HepG2 (cell line): ENCODE data around the gene PRXL2B. TPM values are rescaled to one million over a fixed set of nuclear protein-coding genes. Genes with fewer than 3 reads are reported as not detected.

Source experiments
- ATAC-seq: fragments of 200-7000 bp; cut with Tn5 transposase; 3 replicates; pipeline ENCODE4 v1.9.1; 2020; ENCODE audit warnings: mild to moderate bottlenecking, moderate library complexity
- BruUV-seq: library from RNA; stranded (reverse); fragments of 400-500 nt; replicated peaks from 2 replicates; lab custom pipeline; 2021; lab: Mats Ljungman, UMichigan
- CTCF ChIA-PET: fragments of 300-600 bp; formaldehyde crosslinking; extraction: SDS; loops from one replicate; lab custom pipeline; 2021; ENCODE audit warnings: low total read pairs, inconsistent platforms, low intra/inter-chr PET ratio; lab: Yijun Ruan, JAX
- POLR2A ChIA-PET: fragments of 350-600 bp; sonication (Branson Sonifier 250); formaldehyde crosslinking; loops from one replicate; lab custom pipeline; 2020; ENCODE audit warnings: antibody characterized with exemption, inconsistent platforms; lab: Yijun Ruan, JAX
- DNase-seq: peaks from one replicate; pipeline ENCODE4 v3.0.0-alpha.2; 2015; ENCODE audit warnings: low spot score
- FAIRE-seq: peaks from 3 replicates; lab custom pipeline; 2011; peaks lifted over from hg19 to GRCh38; lab: Jason Lieb, UNC
- H2AFZ ChIP-seq: one replicate; pipeline ENCODE4 v1.6.1; 2011; ENCODE audit warnings: low read length, inconsistent platforms
- H3K27ac ChIP-seq: fragments of 300-600 bp; 3 replicates; pipeline ENCODE4 v1.8.0; 2011; ENCODE audit warnings: mixed run types, mild to moderate bottlenecking, mixed read lengths, low read length, inconsistent platforms; ENCODE audit not compliant: insufficient read depth; ENCODE audit errors: extremely low read length
- H3K27me3 ChIP-seq, 2 experiments: fragments of 200-600 bp in 1 of 2; 2 replicates in 1 of 2; 3 replicates in 1 of 2; pipeline versions ENCODE4 v1.6.0 to v1.8.0; 2011; ENCODE audit warnings: low read length in 2 of 2, mild to moderate bottlenecking in 2 of 2, moderate library complexity in 2 of 2, inconsistent platforms in 1 of 2; ENCODE audit not compliant: insufficient read depth in 2 of 2, control insufficient read depth in 1 of 2
- H3K36me3 ChIP-seq, 2 experiments: fragments of 200-600 bp in 1 of 2; replicated peaks in 1 of 2; 2 replicates in 1 of 2; 3 replicates in 1 of 2; pipeline versions ENCODE4 v1.5.1 to v1.8.0; 2011; ENCODE audit warnings: low read length in 2 of 2, inconsistent platforms in 1 of 2; ENCODE audit not compliant: insufficient read depth in 2 of 2, control insufficient read depth in 1 of 2
- H3K4me1 ChIP-seq: 2 replicates; pipeline ENCODE4 v1.5.1; 2012; ENCODE audit warnings: low read length, inconsistent platforms; ENCODE audit not compliant: insufficient read depth
- H3K4me2 ChIP-seq: 2 replicates; pipeline ENCODE4 v1.6.0; 2011; ENCODE audit warnings: low read depth, low read length, inconsistent platforms
- H3K4me3 ChIP-seq, 3 experiments: fragments of 200-600 bp in 1 of 3; sonication (generic), shearing (Covaris generic) in 1 of 3; replicated peaks in 1 of 3; 2 replicates each; pipeline ENCODE4 v1.5.1; 2011 to 2016; ENCODE audit warnings: low read length in 3 of 3, inconsistent platforms in 2 of 3, low read depth in 2 of 3, mild to moderate bottlenecking in 2 of 3, control low read depth in 1 of 3, mixed read lengths in 1 of 3; ENCODE audit not compliant: insufficient read depth in 1 of 3
- H3K79me2 ChIP-seq: one replicate; pipeline ENCODE4 v1.6.1; 2011; ENCODE audit warnings: low read length, inconsistent platforms; ENCODE audit not compliant: insufficient read depth
- H3K9ac ChIP-seq: 2 replicates; pipeline ENCODE4 v1.6.0; 2011; ENCODE audit warnings: mild to moderate bottlenecking, low read depth, low read length, inconsistent platforms; ENCODE audit not compliant: insufficient read depth
- H3K9me3 ChIP-seq: 2 replicates; pipeline ENCODE4 v1.5.1; 2012; ENCODE audit warnings: mild to moderate bottlenecking, low read length
- H4K20me1 ChIP-seq: 2 replicates; pipeline ENCODE4 v1.6.0; 2011; ENCODE audit warnings: inconsistent platforms, mild to moderate bottlenecking, low read length, moderate library complexity; ENCODE audit not compliant: insufficient read depth
- BORCS8-MEF2B ChIP-seq: sonication (generic); formaldehyde crosslinking; IDR thresholded peaks from 2 replicates; pipeline ENCODE4 v1.8.0; 2022; ENCODE audit warnings: mild to moderate bottlenecking, missing genetic modification reagents
- DMAP1 ChIP-seq: IDR thresholded peaks from 2 replicates; pipeline ENCODE4 v1.6.1; 2016
- HIC2 ChIP-seq: sonication (generic); formaldehyde crosslinking; IDR thresholded peaks from 2 replicates; pipeline ENCODE4 v1.9.0; 2022; ENCODE audit warnings: low read depth, missing genetic modification reagents
- NFATC3 ChIP-seq: sonication (generic); formaldehyde crosslinking; IDR thresholded peaks from 2 replicates; pipeline ENCODE4 v1.5.1; 2020; ENCODE audit warnings: mild to moderate bottlenecking, missing genetic modification reagents
- PHF8 ChIP-seq: sonication (generic); formaldehyde crosslinking; IDR thresholded peaks from 2 replicates; pipeline ENCODE4 v1.5.0; 2020; ENCODE audit warnings: missing genetic modification reagents
- RXRA ChIP-seq: sonication (generic); formaldehyde crosslinking; IDR thresholded peaks from 2 replicates; pipeline ENCODE4 v1.5.1; 2020; ENCODE audit warnings: missing genetic modification reagents
- SP4 ChIP-seq: sonication (generic); formaldehyde crosslinking; IDR thresholded peaks from 2 replicates; pipeline ENCODE4 v1.8.1; 2023; ENCODE audit warnings: mild to moderate bottlenecking, missing genetic modification reagents
- ZBTB7B ChIP-seq: sonication (generic); formaldehyde crosslinking; IDR thresholded peaks from 2 replicates; pipeline ENCODE4 v1.4.0; 2020; ENCODE audit warnings: missing genetic modification reagents
- ZFP91 ChIP-seq: sonication (generic); formaldehyde crosslinking; IDR thresholded peaks from 2 replicates; pipeline ENCODE4 v1.9.0; 2022; ENCODE audit warnings: missing genetic modification reagents, mild to moderate bottlenecking, borderline replicate concordance
- ZFX ChIP-seq: sonication (generic); formaldehyde crosslinking; IDR thresholded peaks from 2 replicates; pipeline ENCODE4 v1.4.0; 2020; ENCODE audit warnings: mild to moderate bottlenecking, low read depth, missing genetic modification reagents, moderate library complexity
- ZNF343 ChIP-seq: sonication (generic); formaldehyde crosslinking; IDR thresholded peaks from 2 replicates; pipeline ENCODE4 v1.4.0; 2020; ENCODE audit warnings: mild to moderate bottlenecking, missing genetic modification reagents
- ZNF432 ChIP-seq: sonication (generic); formaldehyde crosslinking; IDR thresholded peaks from 2 replicates; pipeline ENCODE4 v1.5.0; 2020; ENCODE audit warnings: missing genetic modification reagents, mild to moderate bottlenecking, borderline replicate concordance
- ZNF607 ChIP-seq: sonication (generic); formaldehyde crosslinking; IDR thresholded peaks from 2 replicates; pipeline ENCODE4 v1.5.1; 2020; ENCODE audit warnings: missing genetic modification reagents, mild to moderate bottlenecking, borderline replicate concordance
- ZNF619 ChIP-seq: sonication (generic); formaldehyde crosslinking; IDR thresholded peaks from 2 replicates; pipeline ENCODE4 v1.4.0; 2020; ENCODE audit warnings: mild to moderate bottlenecking, missing genetic modification reagents
- ZNF629 ChIP-seq: sonication (generic); formaldehyde crosslinking; conservative IDR thresholded peaks from 2 replicates; pipeline ENCODE4 v1.5.0; 2020; ENCODE audit warnings: missing genetic modification reagents
- ZNF703 ChIP-seq: sonication (generic); formaldehyde crosslinking; IDR thresholded peaks from 2 replicates; pipeline ENCODE4 v1.5.1; 2020; ENCODE audit warnings: missing genetic modification reagents, mild to moderate bottlenecking, moderate library complexity, borderline replicate concordance
- ZSCAN21 ChIP-seq: sonication (generic); formaldehyde crosslinking; IDR thresholded peaks from 2 replicates; pipeline ENCODE4 v1.8.0; 2022; ENCODE audit warnings: mild to moderate bottlenecking, missing genetic modification reagents, moderate library complexity, borderline replicate concordance
- WGBS: methylation state at CpG from one replicate; pipeline ENCODE4 v1.1.6; 2017; ENCODE audit warnings: low lambda C conversion rate; 5-methylcytosine and 5-hydroxymethylcytosine counted together
- in situ Hi-C: cut with HindIII; loops from 2 replicates; pipeline ENCODE4 v1.10.0; 2017; ENCODE audit warnings: low pct_unique_long_range_greater_than_20kb; ENCODE audit not compliant: extremely low pct_ligation_motif_present
- intact Hi-C: fragments of 100-400 bp; cut with micrococcal nuclease; formaldehyde crosslinking; loops from one replicate; pipeline ENCODE4 v1.10.0; 2022; ENCODE audit not compliant: unreplicated experiment
- polyA plus RNA-seq, 8 experiments: library from polyadenylated mRNA; depleted of rRNA in 3 of 8; stranded (reverse) in 7 of 8; unstranded in 1 of 8; fragments of >200 nt; fragmentation: Illumina TruSeq in 4 of 8; extraction: Trizol in 4 of 8; gene quantifications; 2 replicates each; pipeline versions ENCODE4 v1.2.1 to v1.2.3, GENCODE V29; 2011 to 2016; ENCODE audit warnings: low read depth in 4 of 8, missing spikeins in 1 of 8, mixed read lengths in 1 of 8; ENCODE audit not compliant: insufficient read depth in 1 of 8
- total RNA-seq, 5 experiments: library from RNA; depleted of rRNA; stranded (reverse); fragments of >200 nt; fragmentation: Illumina TruSeq; extraction: Trizol; gene quantifications; 2 replicates each; pipeline ENCODE4 v1.2.3, GENCODE V29; 2016; ENCODE audit warnings: low read depth in 1 of 5

Gene PRXL2B
- total and polyA plus RNA-seq, 2 of the 13 experiments (the other 11 are each of a cell fraction or from before 2014, with no cell fraction given): 16.8 to 22.1 TPM

GRCh38 chr1:2543543-2544092 is 43.0 kb upstream of the PRXL2B start (continued):
- no peak for TF ChIP-seq ZNF607 (CRISPR knock-in tag)
- TF ChIP-seq ZNF619 (CRISPR knock-in tag): no peak
- TF ChIP-seq, all 625 proteins: peak for 43

- FAIRE-seq: no peak
- TF ChIP-seq SP4 (CRISPR knock-in tag) (0 out of 2 replicates have a peak, but pooled peaks have one; percentile 16), ZNF703 (CRISPR knock-in tag) (no peak), ZBTB7B (no peak), ZFX (peak; percentile 41), ZNF343 (peak; percentile 67; the same call in 1 of the 2 replicates), ZFP91 (0 out of 2 replicates have a peak, but pooled peaks have one; percentile 53), DMAP1 (CRISPR knock-in tag) (0 out of 2 replicates have a peak, but pooled peaks have one; percentile 14), NFATC3 (CRISPR knock-in tag) (no peak), BORCS8-MEF2B (CRISPR knock-in tag) (0 out of 2 replicates have a peak, but pooled peaks have one; percentile 26), PHF8 (CRISPR knock-in tag) (0 out of 2 replicates have a peak, but pooled peaks have one; percentile 11), ZSCAN21 (CRISPR knock-in tag) (peak; percentile 31; the same call in 1 of the 2 replicates), RXRA (0 out of 2 replicates have a peak, but pooled peaks have one; percentile 7), ZNF629 (no peak), ZNF432 (no peak), HIC2 (0 out of 2 replicates have a peak, but pooled peaks have one; percentile 4)
These were observed 42.3 kb upstream of the PRXL2B start for GRCh38 chr1:2544093-2544874.

More at GRCh38 chr1:2544093-2544874, 42.3 kb upstream of the PRXL2B start:
- ATAC-seq: no peak
- no peak for DNase-seq
- Histone ChIP-seq H3K27me3 (peaks cover 4 to 6% of the 10 kb centered on the region in 2 experiments; a peak in 2 of 5 replicates), H3K9ac (peak overlapping the region; percentile 32), H3K4me3 (peak overlapping the region in 1 of 3 experiments; percentile 60; a peak in 1 of 6 replicates), H3K4me1 (peaks cover 71% of the 10 kb centered on the region), H4K20me1 (no peaks in the 10 kb centered on the region), H3K36me3 (no peaks in the 10 kb centered on the region), H3K79me2 (no peaks in the 10 kb centered on the region), H3K4me2 (peak overlapping the region; percentile 83), H3K27ac (no peak overlapping the region), H3K9me3 (no peaks in the 10 kb centered on the region), H2AFZ (no peak overlapping the region)
- in situ Hi-C loops: no loop called here
- BruUV-seq: no TSS peak
- intact Hi-C loops: no loop called here
- ChIA-PET POLR2A (interaction anchor here (0.7 to 3.4 kb wide), 6 partner anchors 10 to 131 kb away, joined by 3 to 29 read pairs (median 6); partner anchors contain the start of genes HES5, PANK4 and PEX10), CTCF (no interaction called here)
- WGBS: 31% methylated on average over 8 of the region's 26 CpGs
